NCI-H526 (cell line): ENCODE measurements around the gene ZNF224.
"Not testable (repeated sequence)": the region's sequence is repeated elsewhere in the genome, so short reads cannot be mapped to it uniquely, and the experiment has no call there.

ENCODE experiments used
- DNase-seq, 2 experiments: peaks; one replicate each; lab custom pipeline; 2025; lab: John Stamatoyannopoulos, UW

Gene ZNF224

DNA sequence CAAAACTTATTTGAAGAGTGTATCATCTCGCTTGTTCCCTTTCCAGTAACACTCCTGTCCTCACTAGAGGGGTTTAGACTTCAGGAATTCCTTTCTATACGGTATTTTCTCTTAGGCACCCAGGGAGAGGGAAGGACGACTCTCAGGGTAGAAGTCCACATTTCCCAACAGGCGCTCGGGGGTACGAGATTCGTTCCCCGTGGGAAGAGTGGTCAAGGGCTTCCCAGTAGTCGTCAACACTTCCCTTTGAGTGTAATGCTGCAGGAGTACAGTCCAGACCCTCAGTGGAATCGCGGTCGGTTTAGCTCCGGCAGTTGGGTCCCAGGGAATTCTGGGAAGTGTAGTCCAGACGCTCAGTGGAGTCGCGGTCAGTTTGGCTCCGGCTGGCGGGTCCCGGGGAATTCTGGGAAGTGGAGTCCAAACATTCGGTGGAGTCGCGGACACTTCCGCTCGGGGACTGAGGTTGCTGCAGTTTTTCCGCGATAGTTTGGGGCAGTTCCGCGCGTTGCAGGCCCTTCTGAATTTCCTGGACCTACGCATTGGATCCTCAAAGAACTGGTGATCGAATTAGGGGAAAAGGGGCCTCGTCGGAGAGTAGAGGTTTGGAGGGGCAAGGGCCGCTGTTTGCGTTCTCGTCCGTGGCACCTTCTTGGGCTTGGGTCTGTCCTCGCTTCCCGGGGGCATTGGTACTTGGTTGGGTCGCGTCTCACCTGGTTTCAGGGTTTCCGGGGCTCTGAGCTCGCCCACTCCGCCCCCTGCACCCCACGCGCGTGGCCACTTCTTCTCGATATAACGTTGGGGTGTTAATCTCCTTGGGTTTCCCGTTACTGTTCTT, at the start of gene ZNF224:
Gene ZNF224 (plus strand): TSS at position 431 of the 835 bp plus-strand sequence. CDS start 3,513 bp downstream, outside the sequence.
- DNase-seq = peak; percentile 94 to 98

DNA sequence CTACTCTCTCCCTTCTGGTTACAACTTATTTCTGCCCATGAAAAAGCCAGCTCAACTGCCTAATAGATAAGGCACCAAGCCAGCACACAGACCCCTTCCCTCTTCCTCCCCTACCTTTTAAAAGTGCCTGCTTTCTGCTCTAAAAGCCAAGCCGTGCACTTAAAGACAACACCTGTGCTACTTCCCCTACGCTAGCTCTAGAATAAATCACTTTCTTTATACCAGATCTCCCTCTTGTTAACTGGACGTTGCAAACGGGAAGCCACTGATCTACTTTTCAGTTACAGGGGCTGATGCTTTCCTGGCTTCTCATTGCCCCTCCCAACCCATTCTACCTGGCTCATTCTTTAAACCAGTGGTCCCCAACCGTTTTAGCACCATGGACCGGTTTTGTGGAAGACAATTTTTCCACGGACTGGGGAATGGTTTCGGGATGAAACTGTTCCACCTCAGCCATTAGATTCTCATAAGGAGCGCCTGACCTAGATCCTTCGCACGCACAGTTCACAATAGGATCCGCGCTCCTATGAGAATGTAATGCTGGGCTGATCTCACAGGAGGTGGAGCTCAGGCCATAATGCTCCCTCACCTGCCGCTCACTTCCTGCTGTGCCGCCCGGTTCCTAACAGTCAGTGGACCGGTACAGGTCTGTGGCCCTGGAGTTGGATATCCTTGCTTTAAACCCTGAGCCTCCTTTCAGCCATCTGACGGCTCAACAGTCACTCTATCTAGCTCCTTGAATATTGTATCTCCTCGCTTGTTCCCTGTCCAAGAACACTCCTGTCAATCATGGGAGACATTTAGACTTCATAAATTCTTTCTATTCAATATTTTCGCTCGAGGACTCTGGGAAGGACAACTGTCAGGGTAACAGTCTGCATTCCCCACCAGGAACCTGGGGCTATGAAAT, 43.2 kb upstream of the ZNF224 start:
- DNase-seq = peak; percentile 78 to 80

DNA sequence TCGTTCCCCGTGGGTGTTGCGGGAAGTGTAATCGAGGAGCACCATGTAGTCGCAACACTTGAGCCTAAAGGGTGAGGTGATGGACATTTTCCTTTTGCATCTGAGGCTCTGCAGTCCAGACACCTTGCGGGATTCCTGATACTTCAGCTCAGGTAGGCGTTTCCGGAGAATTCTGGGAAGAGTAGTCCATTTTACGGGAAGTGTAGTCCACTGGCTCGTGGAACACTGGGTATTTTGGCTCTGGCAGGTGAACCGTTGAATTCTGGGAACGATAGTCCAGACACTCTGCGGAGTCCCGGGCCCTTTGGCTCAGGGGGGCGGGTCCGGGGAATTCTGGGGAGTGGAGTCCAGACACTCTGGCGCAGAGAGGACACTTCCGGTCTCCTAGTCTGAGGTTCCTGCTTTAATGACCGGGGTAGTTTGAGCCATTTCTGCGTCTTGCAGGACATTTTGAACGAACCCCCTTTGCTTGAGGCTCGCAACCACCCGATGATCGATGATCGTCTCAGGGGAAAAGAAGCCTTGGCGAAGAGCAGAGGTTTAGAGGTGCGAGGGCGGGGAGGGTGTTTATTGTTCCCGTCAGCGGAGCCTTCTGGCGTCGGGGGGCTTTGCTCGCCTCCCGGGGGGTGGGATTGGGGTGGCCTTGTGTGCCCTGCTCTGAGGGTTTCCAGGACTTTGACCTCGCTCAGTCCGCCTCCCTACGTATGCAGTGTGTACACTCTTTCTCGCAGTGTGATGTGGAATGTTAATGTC, 42.3 kb upstream of the ZNF224 start, which contains the start of gene ZNF223:
Gene ZNF223 (plus strand): TSS at position 387 of the 753 bp plus-strand sequence. CDS start 3,141 bp downstream, outside the sequence.
- peak; percentile 99 for DNase-seq

DNA sequence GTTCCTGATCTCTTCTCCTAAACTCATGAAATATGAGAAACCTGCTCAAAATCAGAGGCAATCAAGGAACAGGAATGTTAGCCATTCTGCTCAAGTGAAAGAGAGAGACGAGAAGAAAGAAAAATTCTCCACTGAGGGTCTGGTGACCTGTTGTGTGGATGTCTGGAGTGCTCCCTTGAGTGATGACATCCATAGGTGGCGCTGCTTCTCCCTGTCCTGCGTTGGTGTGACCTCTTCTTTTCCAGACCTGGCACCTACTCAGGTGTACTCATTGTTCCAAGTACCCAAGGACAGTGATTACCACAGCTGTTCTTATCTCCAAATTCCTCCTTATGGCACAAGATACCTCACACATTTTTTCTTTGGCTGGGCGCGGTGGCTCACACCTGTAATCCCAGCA, 38.3 kb upstream of the ZNF224 start:
- peak in 1 of 2 experiments; percentile 26 for DNase-seq

DNA sequence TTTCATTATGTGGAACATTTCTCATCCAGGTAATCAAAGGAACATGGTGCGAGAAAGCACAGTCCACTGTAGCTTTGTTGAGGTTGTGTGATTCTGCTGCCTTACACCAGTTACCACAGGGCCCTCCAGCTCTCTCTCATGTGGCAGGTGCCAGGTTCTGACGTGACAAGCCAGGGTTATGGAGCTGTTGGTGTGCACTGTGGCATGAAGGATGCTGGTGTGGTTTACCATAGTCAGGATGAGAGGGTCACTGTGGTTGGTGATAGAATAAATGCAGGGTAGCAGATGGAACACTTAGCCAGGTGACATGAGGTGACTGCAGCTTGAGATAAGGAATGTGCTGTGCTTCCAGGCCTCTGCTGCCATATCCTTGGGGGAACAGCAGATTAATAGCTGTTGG, 34.9 kb upstream of the ZNF224 start:
- DNase-seq = no peak

DNA sequence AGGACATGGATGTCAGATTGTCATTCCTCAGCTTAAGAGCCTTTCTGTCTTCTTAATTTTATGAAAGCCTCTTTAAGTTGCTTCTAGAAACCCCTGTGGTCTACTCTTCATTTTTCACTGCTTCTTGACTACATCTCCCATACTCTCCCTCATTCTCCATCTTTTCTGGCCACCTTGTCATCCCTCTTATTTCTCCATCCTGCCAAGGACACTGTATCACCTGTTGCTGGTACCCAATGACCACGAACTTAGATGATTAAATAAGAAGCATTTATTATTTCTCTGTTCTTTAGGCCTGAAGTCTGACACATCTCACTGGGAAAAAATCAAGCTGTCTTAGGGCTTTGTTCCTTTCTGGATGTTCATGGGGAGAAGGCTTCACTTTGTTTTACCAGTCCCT, 33.1 kb upstream of the ZNF224 start:
- no peak for DNase-seq

DNA sequence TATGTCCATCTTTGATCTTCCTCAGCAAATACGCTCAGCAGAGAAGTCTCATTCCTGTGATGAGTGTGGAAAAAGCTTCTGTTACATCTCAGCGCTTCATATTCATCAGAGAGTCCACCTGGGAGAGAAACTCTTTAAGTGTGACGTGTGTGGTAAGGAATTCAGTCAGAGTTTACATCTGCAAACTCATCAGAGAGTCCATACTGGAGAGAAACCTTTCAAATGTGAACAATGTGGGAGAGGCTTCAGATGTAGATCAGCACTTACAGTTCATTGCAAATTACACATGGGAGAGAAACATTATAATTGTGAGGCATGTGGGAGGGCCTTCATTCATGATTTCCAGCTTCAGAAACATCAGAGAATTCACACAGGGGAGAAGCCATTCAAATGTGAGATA, 27.9 kb upstream of the ZNF224 start:
- DNase-seq = no peak

DNA sequence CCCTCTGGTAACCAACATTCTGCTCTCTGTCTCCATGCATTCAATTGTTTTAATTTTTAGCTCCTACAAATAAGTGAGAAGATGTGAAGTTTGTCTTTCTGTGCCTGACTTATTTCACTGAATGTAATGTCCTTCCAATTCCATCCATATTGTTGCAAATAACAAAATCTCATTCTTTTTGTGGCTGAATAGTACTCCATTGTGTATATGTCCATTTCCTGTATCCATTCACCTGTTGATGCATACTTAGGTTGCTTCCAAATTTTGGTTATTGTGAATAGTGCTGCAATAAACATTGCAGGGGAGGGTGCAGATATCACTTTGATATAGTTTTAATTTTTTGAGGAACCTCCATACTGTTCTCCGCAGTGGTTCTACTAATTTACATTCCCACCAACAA, 24.7 kb upstream of the ZNF224 start:
- no peak for DNase-seq

DNA sequence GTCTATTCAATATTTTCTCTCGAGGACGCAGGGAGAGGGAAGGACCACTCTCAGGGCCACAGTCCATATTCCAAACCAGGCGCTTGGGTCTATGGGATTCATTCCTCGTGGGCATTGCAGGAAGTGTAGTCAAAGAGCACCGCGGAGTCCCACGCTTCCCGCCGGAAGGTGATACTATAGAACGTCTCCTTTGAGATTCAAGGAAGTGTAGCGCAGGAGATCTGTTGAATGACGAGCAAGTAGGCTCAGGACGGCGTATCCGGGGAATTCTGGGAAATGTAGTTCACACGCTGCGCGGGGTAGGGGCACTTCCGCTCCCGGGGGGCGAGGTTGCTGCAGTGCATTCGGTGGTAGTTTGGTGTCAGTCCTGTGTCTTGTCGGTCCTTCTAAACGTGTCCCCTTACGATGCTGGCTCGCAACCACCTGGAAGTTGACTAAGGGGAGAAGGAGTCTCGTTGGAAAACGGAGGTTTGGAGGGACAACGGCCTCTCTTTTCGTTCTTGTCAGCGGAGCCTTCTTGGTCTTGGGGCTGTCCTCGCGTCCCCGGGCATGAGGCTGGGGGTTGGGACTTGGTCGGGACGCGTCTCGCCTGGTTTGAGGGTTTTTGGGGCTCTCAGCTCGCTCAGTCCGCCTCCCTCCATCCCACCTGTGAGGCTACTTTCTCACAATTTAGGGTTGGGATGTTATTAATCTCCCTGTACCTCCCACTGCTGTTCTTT, 22.2 kb upstream of the ZNF224 start, which contains the start of gene ZNF284:
Gene ZNF284 (plus strand): TSS at position 336 of the 719 bp plus-strand sequence. CDS start 4,231 bp downstream, outside the sequence.
- peak; percentile 87 to 95 for DNase-seq

DNA sequence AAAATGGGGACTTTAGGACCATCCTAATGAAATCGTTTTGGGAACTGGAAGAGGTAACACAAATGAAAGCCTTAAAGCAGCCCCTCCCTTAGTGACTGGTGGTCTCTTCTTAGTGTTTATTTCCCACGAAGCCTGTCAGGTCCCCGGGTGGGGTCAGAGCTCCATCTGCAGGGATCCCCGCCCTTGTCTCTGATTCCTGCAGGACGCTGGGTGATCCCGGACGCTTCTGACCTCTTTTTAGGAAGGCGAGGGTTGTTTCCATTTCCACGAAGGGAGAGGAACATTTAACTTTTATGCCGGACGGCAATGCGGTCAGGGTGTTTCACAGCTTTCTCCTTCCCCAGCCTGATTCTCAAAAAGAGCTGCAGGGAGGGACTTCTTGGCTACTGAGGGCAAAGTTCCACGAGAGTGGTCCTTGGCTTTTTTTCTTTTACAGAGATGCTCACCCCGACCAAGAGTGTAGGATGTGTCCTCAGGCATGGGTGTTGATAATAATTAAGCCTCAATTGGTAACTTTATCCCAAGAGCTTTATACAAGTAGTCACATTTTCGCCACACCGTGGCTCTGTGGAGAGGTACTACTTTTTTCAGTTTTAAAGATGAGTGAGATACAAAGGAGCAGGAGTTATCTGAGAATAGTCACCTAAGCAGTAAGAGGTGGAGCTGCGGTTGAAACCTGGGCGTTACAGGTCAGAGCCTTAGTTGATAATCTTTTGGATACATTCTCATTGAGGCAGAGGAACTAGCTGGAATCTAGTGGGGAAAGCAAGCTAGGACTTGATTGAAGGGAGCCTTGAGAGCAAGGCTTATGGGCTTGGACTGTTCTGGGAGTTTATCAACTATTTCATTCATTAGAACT, 21.4 kb upstream of the ZNF224 start:
- peak in 1 of 2 experiments; percentile 27 for DNase-seq

DNA sequence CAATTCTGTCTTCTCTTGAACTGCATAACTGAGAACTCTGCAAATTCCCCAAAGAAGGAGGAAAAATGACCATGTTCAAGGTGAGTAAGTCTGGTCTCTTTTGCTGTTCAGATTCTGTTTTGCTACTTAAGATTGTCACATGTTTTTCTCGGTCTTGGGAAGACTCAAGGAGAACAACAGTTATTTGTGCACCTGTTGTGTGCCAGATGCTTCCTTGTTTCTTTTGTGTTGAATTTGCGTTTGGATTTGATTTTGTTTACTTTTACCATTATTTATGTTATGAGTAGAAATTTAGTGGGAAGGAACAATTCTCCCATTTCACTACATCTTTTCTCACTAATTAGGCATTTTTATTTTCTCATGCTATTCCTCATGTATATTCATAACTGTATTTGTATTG, 17.8 kb upstream of the ZNF224 start:
- DNase-seq = no peak

DNA sequence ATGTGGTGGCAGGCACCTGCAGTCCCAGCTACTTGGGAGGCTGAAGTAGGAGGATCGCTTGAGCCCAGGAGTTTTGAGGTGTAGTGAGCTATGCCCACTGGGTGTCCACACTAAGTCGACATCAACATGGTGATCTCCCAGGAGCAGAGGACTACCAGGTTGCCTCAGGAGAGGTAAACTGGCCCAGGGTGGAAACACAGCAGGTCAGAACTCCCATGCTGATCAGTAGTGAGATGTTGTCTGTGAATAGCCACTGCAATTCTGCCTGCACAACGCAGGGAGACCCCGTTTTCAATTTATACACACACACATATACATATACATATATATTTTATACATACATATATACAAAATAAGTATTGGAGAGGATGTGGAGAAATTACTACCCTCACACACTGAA, 2.1 kb upstream of the ZNF224 start:
- DNase-seq = no peak

DNA sequence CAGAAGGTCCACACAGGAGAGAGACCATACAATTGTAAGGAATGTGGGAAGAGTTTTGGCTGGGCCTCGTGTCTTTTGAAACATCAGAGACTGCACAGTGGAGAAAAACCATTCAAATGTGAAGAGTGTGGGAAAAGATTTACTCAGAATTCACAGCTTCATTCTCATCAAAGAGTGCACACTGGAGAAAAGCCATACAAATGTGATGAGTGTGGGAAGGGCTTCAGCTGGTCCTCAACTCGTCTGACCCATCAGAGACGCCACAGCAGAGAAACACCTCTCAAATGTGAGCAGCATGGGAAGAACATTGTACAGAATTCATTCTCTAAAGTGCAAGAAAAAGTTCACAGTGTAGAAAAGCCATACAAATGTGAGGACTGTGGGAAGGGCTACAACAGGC, 13.6 kb downstream of the ZNF224 start:
- DNase-seq = no peak

DNA sequence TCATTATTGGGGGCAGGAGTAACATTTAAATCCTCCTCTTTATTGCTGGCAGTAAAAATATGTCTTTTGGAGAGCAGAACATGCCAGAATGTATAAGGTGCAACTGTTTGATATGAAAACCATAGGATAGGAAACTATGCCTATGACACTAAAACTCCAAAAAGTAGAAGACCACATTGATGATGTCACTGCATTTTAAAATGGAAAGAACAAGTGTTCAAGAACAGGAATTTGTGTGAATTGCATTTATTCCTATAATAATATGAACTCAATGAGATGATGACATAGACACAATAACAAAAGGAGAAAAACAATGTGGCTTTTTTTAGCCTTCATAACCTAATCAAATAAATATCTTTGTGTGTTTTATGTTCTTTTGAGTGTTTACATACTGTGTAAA, 15.3 kb downstream of the ZNF224 start:
- no peak for DNase-seq

DNA sequence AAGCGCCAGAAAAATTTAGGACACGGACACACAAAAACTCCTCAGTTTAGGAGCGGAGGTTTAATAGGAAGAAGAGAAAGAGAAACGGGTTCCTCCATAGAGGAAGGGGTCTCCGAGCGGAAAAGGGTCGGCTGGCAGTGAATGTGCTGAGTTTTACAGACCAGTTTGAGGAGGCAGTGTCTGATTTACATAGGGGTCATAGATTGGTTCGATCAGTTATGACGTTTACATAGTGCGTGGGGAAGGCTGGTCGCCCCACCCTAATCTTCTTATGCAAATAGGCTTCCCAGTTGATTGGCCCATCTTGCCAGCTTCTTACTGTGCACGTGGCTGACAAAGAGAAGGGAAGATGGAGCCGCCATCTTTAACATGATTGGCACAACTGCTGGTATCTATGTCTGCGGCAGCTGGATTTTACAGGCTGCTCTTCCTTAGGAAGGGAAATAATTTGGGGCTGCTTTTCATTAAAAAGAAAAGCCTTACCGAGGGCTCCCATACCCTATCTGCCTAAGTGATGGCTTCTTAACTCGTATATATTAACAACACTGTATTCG, 17.8 kb downstream of the ZNF224 start:
- peak; percentile 71 to 77 for DNase-seq

DNA sequence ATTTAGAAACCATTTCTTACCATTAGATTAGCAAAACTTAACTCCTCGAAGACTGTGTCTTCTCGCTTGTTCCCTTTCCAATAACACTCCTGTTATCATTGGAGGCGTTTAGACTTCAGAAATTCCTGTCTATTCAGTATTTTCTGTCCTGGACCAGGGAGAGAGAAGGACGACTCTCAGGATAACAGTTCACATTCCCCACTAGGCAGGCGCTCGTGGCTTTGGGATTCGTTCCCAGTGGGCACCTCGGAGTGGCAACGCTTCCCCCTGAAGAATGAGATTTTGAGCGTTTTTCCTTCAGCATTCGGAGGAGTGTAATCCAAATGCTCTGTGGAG, 18.6 kb downstream of the ZNF224 start:
- no peak for DNase-seq

DNA sequence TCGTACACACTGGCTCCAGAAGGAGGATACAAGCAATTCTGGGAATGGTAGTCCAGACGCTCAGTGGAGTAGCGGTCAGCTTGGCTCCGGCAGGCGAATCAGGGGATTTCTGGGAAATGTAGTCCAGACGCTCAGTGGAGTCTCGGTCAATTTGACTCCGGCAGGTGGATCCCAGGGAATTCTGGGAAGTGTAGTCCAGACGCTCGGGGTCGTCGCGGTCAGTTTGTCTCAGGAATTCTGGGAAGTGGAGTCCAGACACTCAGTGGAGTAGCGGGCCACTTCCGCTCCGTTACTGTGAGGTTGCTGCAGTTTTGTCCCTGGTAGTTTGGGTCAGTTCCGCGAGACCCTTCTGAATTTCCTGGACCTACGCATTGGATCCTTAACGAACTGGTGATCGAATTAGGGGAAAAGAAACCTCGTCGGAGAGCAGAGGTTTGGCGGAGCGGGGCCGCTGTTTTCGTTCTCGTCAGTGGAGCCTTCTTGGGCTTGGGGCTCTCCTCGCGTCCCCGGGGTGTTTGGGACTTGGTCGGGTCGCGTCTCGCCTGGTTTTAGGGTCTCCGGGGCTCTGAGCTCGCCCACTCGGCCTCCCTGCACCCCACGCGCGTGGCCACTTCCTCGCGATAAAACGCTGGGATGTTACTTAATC, 19.1 kb downstream of the ZNF224 start, which contains the start of gene ZNF225:
Gene ZNF225 (plus strand): TSS at position 262 of the 646 bp plus-strand sequence. CDS start 2,429 bp downstream, outside the sequence.
- peak; percentile 98 to 99 for DNase-seq

DNA sequence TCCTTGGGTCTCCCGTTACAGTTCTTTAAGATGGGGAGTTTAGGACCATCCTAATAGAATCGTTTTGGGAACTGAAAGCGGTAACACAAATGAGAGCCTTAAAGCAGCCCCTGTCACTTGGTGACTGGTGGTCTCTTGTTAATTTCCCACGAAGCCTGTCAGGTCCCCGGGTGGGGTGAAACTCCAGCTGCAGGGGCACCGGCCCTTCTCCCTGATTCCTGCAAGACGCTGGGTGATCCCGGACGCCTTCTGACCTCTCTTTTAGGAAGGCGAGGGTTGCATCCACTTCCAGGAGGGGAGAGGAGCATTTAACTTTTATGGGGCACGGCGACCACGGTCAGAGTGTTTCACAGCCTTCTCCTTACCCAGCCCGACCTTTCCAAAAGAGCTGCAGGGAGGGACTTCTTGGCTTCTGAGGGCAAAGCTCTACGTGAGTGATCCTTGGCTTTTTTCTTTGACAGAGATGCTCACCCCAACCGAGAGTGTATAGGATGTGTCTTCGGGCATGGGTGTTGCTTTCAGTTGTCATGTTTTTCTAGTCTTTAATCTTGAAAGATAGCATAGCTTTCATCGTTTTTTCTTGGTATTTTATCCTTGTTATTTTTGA, 19.7 kb downstream of the ZNF224 start:
- DNase-seq = no peak

DNA sequence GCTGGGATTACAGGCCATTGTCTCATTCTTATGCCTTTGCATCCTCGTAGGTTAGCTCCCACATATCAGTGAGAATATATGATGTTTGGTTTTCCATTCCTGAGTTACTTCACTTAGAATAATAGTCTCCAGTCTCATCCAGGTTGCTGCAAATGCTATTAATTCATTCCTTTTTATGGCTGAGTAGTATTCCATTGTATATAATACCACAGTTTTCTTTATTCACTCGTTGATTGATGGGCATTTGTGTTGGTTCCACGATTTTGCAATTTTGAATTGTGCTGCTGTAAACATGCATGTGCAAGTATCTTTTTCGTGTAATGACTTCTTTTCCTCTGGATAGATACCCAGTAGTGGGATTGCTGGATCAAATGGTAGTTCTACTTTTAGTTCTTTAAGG, 27.0 kb downstream of the ZNF224 start:
- DNase-seq = not testable (repeated sequence)
